ENCODE data around the gene CCDC6.

CCDC6 gene

DNA sequence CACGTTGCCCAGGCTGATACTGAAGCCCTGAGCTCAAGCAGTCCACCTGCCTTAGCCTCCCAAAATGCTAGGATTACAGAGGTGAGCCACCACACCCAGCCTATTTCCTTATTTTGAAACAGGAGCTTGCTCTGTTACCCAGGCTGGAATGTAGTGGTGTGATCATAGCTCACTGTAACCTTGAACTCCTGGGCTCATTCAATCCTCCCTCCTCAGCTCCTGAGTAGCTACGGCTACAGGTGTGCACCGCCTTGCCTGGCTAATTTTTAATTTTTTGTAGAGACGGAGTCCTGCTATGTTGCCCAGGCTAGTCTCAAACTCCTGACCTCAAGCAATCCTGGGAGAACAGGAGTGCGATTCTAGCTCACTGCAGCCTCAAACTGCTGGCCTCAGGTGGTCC lies 164.8 kb downstream of the CCDC6 start:
- TF ChIP-seq CTCF (IDR thresholded peaks at IDR 0.05; ENCODE audit: insufficient read depth, low read length, poor library complexity, severe bottlenecking) = no peak
- no peak for DNase-seq (ENCODE audit: extremely low read depth, insufficient read length)
- H3K36me3 ChIP-seq (ENCODE audit: control insufficient read depth, insufficient read depth, low read length) = no peaks in the 10 kb centered on the region
- no peaks in the 10 kb centered on the region for H3K27me3 ChIP-seq (replicated peaks; ENCODE audit: control insufficient read depth, insufficient read depth, low read length)
- H3K4me3 ChIP-seq (replicated peaks; ENCODE audit: low read depth, low read length) = no peak overlapping the region

GRCh38 chr10:59741048-59741447 lies 165.3 kb downstream of the CCDC6 start:
- Histone ChIP-seq H3K36me3 (ENCODE audit: control insufficient read depth, insufficient read depth, low read length) (no peaks in the 10 kb centered on the region), H3K4me3 (replicated peaks; ENCODE audit: low read depth, low read length) (no peak overlapping the region), H3K27me3 (replicated peaks; ENCODE audit: control insufficient read depth, insufficient read depth, low read length) (no peaks in the 10 kb centered on the region)
- no peak for TF ChIP-seq CTCF (IDR thresholded peaks at IDR 0.05; ENCODE audit: insufficient read depth, low read length, poor library complexity, severe bottlenecking)
- DNase-seq (ENCODE audit: extremely low read depth, insufficient read length) = no peak
